HEK293T (cell line): ENCODE data around the gene CLSTN3.

Source experiments
- FOXM1 ChIP-seq: fragments of 450-650 bp; IDR thresholded peaks from 2 replicates; pipeline ENCODE4 v1.6.1; 2017; ENCODE audit warnings: mild to moderate bottlenecking, borderline replicate concordance
- SP1 ChIP-seq: fragments of 450-650 bp; IDR thresholded peaks from 2 replicates; pipeline ENCODE4 v1.6.1; 2017
- SUZ12 ChIP-seq: fragments of 450-650 bp; IDR thresholded peaks from 2 replicates; pipeline ENCODE4 v1.6.1; 2016; ENCODE audit warnings: mild to moderate bottlenecking

DNA sequence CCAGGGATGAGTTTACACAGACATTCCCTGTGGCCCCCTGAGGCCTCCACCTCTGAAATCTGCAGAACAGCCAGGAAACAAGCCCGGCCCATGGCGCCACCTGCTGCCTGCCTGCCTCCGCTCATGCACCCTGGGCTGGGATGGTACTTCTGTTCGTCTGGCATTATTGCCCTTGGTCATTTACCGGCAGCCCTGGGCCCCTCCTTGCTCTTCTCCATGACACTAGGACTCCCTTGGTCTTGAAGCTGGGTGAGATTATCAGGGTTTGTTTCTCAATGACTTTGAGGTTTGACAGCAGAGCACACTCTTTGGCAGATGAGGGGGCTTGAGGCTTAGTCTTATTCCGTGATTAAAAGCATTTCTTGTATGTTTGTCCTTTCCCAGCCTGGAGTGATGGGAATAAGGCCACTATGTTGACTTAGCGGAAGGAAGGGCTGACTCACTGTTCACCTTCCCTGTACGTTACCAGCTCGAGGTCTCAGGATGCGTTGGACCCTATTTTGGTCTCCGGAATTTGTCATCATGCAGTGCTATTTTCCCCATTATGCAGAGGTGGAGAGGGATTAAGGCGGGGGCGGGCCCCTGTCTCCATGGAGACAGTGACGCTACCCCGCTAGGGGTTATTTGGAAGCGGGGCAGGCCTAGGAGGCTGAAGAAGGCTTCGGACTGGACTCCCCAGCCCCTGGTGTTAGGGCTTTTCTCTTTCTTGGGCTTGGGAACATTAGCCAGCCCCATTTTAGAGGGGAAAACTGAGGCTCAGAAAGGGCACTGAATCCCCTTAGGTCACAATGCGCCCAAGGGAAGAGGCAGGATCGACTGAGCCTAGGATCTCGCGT, 58.6 kb downstream of the CLSTN3 start:
- TF ChIP-seq SUZ12 (no peak), FOXM1 (no peak), SP1 (no peak)
